ENCODE measurements around the gene VAT1L.

DNA sequence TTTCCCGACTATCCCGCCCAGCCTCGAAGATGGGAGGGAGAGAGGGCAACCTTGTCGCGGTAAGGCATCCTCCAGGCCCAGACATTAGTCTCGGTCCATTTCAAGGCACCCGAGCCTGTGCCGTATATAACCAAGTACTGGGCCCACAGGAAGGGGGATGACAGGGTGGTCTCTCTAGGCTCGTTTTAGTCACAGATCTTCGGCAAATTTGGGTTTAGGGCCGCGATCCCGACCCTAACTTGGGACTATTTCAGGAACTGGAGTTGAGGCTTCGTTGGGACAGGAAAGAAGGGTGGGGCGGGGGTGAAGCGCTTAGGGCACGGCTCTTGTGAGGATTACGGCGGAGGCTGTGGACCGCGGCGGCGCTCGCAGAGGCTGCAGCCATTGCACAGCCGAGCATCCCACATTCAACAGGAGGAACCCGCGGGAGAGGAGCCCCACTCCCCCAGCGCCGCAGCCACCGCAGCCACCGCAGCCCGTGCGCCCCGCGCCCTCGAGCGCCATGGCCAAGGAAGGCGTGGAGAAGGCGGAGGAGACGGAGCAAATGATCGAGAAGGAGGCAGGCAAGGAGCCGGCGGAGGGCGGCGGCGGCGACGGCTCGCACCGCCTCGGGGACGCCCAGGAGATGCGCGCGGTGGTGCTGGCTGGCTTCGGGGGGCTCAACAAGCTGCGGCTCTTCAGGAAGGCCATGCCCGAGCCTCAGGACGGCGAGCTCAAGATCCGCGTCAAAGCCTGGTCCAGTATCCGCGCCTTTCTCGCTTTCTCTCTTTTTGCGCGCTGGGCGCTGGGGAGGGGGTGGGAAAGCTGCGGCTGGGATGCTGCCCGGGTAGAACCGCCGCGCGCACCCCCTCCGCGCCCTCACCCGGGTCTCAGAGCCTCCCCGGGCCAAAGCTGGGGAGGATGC, at the start of gene VAT1L:
- TF ChIP-seq EP300 (IDR thresholded peaks at IDR 0.05) = no peak
- TF ChIP-seq CTCF (IDR thresholded peaks at IDR 0.05) = no peak
